A673 (cell line): Measurements from ENCODE around the gene TM4SF18.

Source experiments
- EZH2 ChIP-seq: fragments of 200-600 bp; sonication (generic); IDR thresholded peaks from 2 replicates; pipeline ENCODE4 v1.6.1; 2017; ENCODE audit warnings: borderline replicate concordance, low read depth, mild to moderate bottlenecking, mixed read lengths, antibody characterized with exemption, low read length; ENCODE audit not compliant: poor library complexity, severe bottlenecking
- TF ChIP-seq, protein P1 (sequence below): fragments of 300-800, 200-600 bp; sonication (generic); conservative IDR thresholded peaks from 2 replicates; pipeline ENCODE4 v1.5.1; 2017; ENCODE audit warnings: low read depth, mild to moderate bottlenecking, antibody characterized with exemption, low read length, moderate library complexity, mixed read lengths

DNA sequence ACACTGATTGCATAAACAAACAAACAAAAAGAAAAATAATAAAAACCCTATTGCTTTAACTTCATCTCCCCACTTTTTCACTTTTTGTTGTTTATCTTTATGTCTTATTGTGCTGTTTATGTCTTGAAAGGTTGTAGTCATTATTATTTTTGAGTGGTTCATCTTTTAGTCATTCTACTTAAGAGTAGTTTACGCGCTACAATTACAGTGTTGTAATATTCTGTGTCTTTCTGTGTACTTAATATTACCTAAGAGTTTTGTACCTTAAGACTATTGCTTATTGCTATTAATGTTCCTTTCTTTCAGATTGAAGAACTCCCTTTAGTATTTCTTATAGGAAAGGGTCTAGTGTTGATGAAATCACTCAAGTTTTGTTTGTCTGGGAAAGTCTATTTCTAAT, 28.1 kb downstream of the TM4SF18 start:
- no peak for TF ChIP-seq EZH2
- TF ChIP-seq, protein P1, sequence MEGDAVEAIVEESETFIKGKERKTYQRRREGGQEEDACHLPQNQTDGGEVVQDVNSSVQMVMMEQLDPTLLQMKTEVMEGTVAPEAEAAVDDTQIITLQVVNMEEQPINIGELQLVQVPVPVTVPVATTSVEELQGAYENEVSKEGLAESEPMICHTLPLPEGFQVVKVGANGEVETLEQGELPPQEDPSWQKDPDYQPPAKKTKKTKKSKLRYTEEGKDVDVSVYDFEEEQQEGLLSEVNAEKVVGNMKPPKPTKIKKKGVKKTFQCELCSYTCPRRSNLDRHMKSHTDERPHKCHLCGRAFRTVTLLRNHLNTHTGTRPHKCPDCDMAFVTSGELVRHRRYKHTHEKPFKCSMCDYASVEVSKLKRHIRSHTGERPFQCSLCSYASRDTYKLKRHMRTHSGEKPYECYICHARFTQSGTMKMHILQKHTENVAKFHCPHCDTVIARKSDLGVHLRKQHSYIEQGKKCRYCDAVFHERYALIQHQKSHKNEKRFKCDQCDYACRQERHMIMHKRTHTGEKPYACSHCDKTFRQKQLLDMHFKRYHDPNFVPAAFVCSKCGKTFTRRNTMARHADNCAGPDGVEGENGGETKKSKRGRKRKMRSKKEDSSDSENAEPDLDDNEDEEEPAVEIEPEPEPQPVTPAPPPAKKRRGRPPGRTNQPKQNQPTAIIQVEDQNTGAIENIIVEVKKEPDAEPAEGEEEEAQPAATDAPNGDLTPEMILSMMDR, result no peak
